Caco-2 (cell line): Measurements from ENCODE around the gene FHIT. TPM values are rescaled to one million over a fixed set of nuclear protein-coding genes. Genes with fewer than 3 reads are reported as not detected.

Experiments used
- BruUV-seq: library from RNA; stranded (reverse); fragments of 400-500 nt; replicated peaks from 2 replicates; lab custom pipeline; 2021; lab: Mats Ljungman, UMichigan
- CTCF ChIA-PET: fragments of 300-600 bp; sonication (Branson Sonifier 250); formaldehyde crosslinking; loops from one replicate; lab custom pipeline; 2022; ENCODE audit warnings: antibody characterized with exemption; lab: Charles Lee
- POLR2A ChIA-PET: fragments of 300-600 bp; sonication (Branson Sonifier 250); formaldehyde crosslinking; loops from one replicate; lab custom pipeline; 2022; ENCODE audit warnings: antibody characterized with exemption; lab: Charles Lee
- DNase-seq, 2 experiments: peaks; one replicate each; pipeline versions ENCODE4 v3.0.0 to v3.0.0-alpha.2; 2020 to 2022
- H3K27me3 ChIP-seq: replicated peaks from 2 replicates; pipeline ENCODE4 v1.6.0; 2011; ENCODE audit warnings: low read length; ENCODE audit not compliant: control insufficient read depth, insufficient read depth
- H3K36me3 ChIP-seq: 2 replicates; pipeline ENCODE4 v1.5.1; 2011; ENCODE audit warnings: low read length; ENCODE audit not compliant: control insufficient read depth, insufficient read depth
- H3K4me1 ChIP-seq: fragments of 250-450 bp; sonication (Bioruptor Pico); 2 replicates; pipeline ENCODE4 v1.5.1; 2020; ENCODE audit warnings: mild to moderate bottlenecking
- H3K4me3 ChIP-seq: 2 replicates; pipeline ENCODE4 v1.5.1; 2011; ENCODE audit warnings: low read depth, mild to moderate bottlenecking, control low read depth, low read length
- H3K9me3 ChIP-seq: fragments of 250-450 bp; sonication (Bioruptor Pico); 2 replicates; pipeline ENCODE4 v1.5.1; 2020; ENCODE audit warnings: mild to moderate bottlenecking, moderate library complexity
- H3K27ac Mint-ChIP-seq: one replicate; pipeline ENCODE4 v1.8.0; 2022; ENCODE audit warnings: mixed read lengths; ENCODE audit not compliant: unreplicated experiment
- H3K27me3 Mint-ChIP-seq: one replicate; pipeline ENCODE4 v1.8.0; 2022; ENCODE audit warnings: mixed read lengths; ENCODE audit not compliant: insufficient read depth, unreplicated experiment
- H3K36me3 Mint-ChIP-seq: one replicate; pipeline ENCODE4 v1.8.0; 2022; ENCODE audit warnings: mild to moderate bottlenecking, mixed read lengths; ENCODE audit not compliant: insufficient read depth, unreplicated experiment
- H3K4me1 Mint-ChIP-seq: one replicate; pipeline ENCODE4 v1.8.0; 2022; ENCODE audit warnings: low read depth, mixed read lengths; ENCODE audit not compliant: unreplicated experiment
- H3K4me3 Mint-ChIP-seq: one replicate; pipeline ENCODE4 v1.8.0; 2022; ENCODE audit warnings: mild to moderate bottlenecking, moderate library complexity, mixed read lengths; ENCODE audit not compliant: unreplicated experiment
- H3K9me3 Mint-ChIP-seq: one replicate; pipeline ENCODE4 v1.8.0; 2022; ENCODE audit warnings: mixed read lengths; ENCODE audit not compliant: unreplicated experiment
- CTCF ChIP-seq, 2 experiments: fragments of 200-600 bp in 1 of 2; IDR thresholded peaks; 1 replicate in 1 of 2; 2 replicates in 1 of 2; pipeline versions ENCODE4 v1.5.1 to v1.8.0; 2011 to 2022; ENCODE audit warnings: antibody characterized with exemption in 1 of 2, control low read depth in 1 of 2, inconsistent platforms in 1 of 2, low read depth in 1 of 2, low read length in 1 of 2, mild to moderate bottlenecking in 1 of 2, moderate library complexity in 1 of 2; ENCODE audit not compliant: insufficient read depth in 1 of 2, severe bottlenecking in 1 of 2, unreplicated experiment in 1 of 2
- intact Hi-C: fragments of 100-400 bp; cut with micrococcal nuclease; formaldehyde crosslinking; loops from one replicate; pipeline ENCODE4 v1.10.0; 2022; ENCODE audit not compliant: unreplicated experiment
- total RNA-seq: library from RNA; stranded (reverse); gene quantifications from 2 replicates; pipeline ENCODE4 v1.2.3, GENCODE V29; 2022

The FHIT gene
- total RNA-seq, 1 experiment from 2014 or later: 8.3 TPM

- H3K9me3 ChIP-seq: no peaks in the 10 kb centered on the region
- Mint-ChIP-seq H3K4me3 (no peak overlapping the region), H3K4me1 (peaks cover 5% of the 10 kb centered on the region), H3K27me3 (no peaks in the 10 kb centered on the region), H3K36me3 (no peaks in the 10 kb centered on the region), H3K9me3 (no peaks in the 10 kb centered on the region), H3K27ac (no peak overlapping the region)
- TF ChIP-seq CTCF (IDR thresholded peaks at IDR 0.05; ENCODE audit: insufficient read depth in 1 of 2, low read depth in 1 of 2, low read length in 1 of 2, severe bottlenecking in 1 of 2, unreplicated experiment in 1 of 2): no peak
- POLR2A ChIA-PET: no interaction called here
- DNase-seq: no peak
- CTCF ChIA-PET: no interaction called here
- H3K36me3 ChIP-seq: no peaks in the 10 kb centered on the region
- BruUV-seq: no TSS peak
- no peaks in the 10 kb centered on the region for H3K27me3 ChIP-seq
- H3K4me1 ChIP-seq: peaks cover 2% of the 10 kb centered on the region; the same call in 1 of the 2 replicates
- H3K4me3 ChIP-seq: no peak overlapping the region
- intact Hi-C loops: no loop called here
Measured at GRCh38 chr3:61181874-61182273, 69.4 kb downstream of the FHIT start.

GRCh38 chr3:61180206-61180605 is 71.0 kb downstream of the FHIT start:
- intact Hi-C loops: no loop called here
- no peaks in the 10 kb centered on the region for H3K4me1 Mint-ChIP-seq
- ChIA-PET CTCF (no interaction called here), POLR2A (no interaction called here)
- H3K27me3 ChIP-seq: no peaks in the 10 kb centered on the region
- no peak overlapping the region for H3K27ac Mint-ChIP-seq
- no TSS peak for BruUV-seq
- no peak for TF ChIP-seq CTCF (IDR thresholded peaks at IDR 0.05; ENCODE audit: insufficient read depth in 1 of 2, low read depth in 1 of 2, low read length in 1 of 2, severe bottlenecking in 1 of 2, unreplicated experiment in 1 of 2)
- H3K9me3 Mint-ChIP-seq: no peaks in the 10 kb centered on the region
- no peaks in the 10 kb centered on the region for H3K4me1 ChIP-seq
- no peak for DNase-seq
- no peak overlapping the region for H3K4me3 ChIP-seq
- H3K36me3 Mint-ChIP-seq: no peaks in the 10 kb centered on the region
- no peaks in the 10 kb centered on the region for H3K36me3 ChIP-seq
- H3K9me3 ChIP-seq: no peaks in the 10 kb centered on the region
- H3K27me3 Mint-ChIP-seq: no peaks in the 10 kb centered on the region
- H3K4me3 Mint-ChIP-seq: no peak overlapping the region

- TF ChIP-seq CTCF (IDR thresholded peaks at IDR 0.05; ENCODE audit: insufficient read depth in 1 of 2, low read depth in 1 of 2, low read length in 1 of 2, severe bottlenecking in 1 of 2, unreplicated experiment in 1 of 2): no peak
- Mint-ChIP-seq H3K27me3 (no peaks in the 10 kb centered on the region), H3K36me3 (no peaks in the 10 kb centered on the region), H3K4me3 (no peak overlapping the region), H3K4me1 (no peaks in the 10 kb centered on the region), H3K27ac (no peak overlapping the region), H3K9me3 (no peaks in the 10 kb centered on the region)
- ChIA-PET CTCF (no interaction called here), POLR2A (no interaction called here)
- Histone ChIP-seq H3K9me3 (no peaks in the 10 kb centered on the region), H3K4me1 (no peaks in the 10 kb centered on the region), H3K27me3 (no peaks in the 10 kb centered on the region), H3K36me3 (no peaks in the 10 kb centered on the region), H3K4me3 (no peak overlapping the region)
- intact Hi-C loops: no loop called here
- no TSS peak for BruUV-seq
- no peak for DNase-seq
Measured at GRCh38 chr3:61178167-61178566, 73.1 kb downstream of the FHIT start.
